ENCODE results near the gene EXOC3L1. TPM values are rescaled to one million over a fixed set of nuclear protein-coding genes. Genes with fewer than 3 reads are reported as not detected.
A peak's percentile ranks its signal among the peaks of the same experiment; 100 is the strongest.

The EXOC3L1 gene
- total RNA-seq, 2 experiments from 2014 or later: not detected

DNA sequence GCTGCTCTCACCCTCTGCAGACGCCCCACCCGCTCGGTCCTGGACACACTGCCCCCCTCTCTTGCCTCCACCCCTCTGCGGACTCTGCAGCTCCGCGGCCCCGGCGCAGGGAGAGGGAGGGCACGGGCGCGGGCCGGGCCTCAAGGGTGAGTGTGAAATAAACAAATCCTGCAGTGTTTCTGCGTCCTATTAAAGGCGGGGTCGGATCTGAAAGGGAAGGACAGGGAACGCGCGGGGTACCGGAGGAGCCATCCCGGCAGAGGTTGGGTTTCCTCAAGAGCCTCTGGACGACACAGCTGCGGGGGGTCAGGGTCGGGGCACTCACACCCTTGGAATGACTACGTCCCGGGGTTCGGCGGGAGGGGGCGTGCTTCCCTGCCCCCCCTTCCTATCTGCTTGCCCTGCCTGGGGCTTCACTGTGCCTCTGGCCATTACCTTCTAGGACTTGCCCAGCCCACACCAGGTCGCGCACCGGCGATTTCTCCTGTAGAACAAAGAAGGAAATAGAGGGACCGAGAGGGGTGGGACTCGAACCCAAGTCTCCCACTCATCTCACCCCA lies 25.9 kb downstream of the EXOC3L1 start:
- Mint-ChIP-seq H3K36me3 (ENCODE audit: low read depth) (peaks cover 10% of the 10 kb centered on the region), H3K27me3 (peaks cover 75% of the 10 kb centered on the region), H3K4me3 (peak overlapping the region; percentile 72), H3K27ac (no peak overlapping the region), H3K4me1 (ENCODE audit: low read depth) (peaks cover 30% of the 10 kb centered on the region), H3K9me3 (no peaks in the 10 kb centered on the region)
- ChIA-PET CTCF (interaction anchor here (0.8 to 2.7 kb wide), 3 partner anchors 9 to 293 kb away, joined by 3 to 12 read pairs (median 5); no protein-coding TSS in a partner anchor), POLR2A (interaction anchor here (2.1 to 5.5 kb wide), 3 partner anchors 9 to 20 kb away, joined by 8 to 51 read pairs (median 16); partner anchors contain the start of gene MATCAP1)
- intact Hi-C loops (cut with DNase I, micrococcal nuclease): loop anchor here in 1 of 2 experiments (2.0 kb wide), 1 partner anchor 19 kb away; the partner anchor contains the start of gene MATCAP1
- TF ChIP-seq CTCF (IDR thresholded peaks at IDR 0.05): no peak
- Histone ChIP-seq H3K4me3 (ENCODE audit: low read length) (peak overlapping the region; percentile 32), H3K27ac (ENCODE audit: low read depth in 1 of 2, low read length in 2 of 2) (no peak overlapping the region), H3K27me3 (ENCODE audit: control insufficient read depth in 1 of 2, insufficient read depth in 2 of 2, low read length in 2 of 2) (peaks cover 62 to 73% of the 10 kb centered on the region in 2 experiments), H3K9me3 (ENCODE audit: control insufficient read depth in 1 of 2, insufficient read depth in 1 of 2, low read length in 2 of 2) (peaks cover 0 to 27% of the 10 kb centered on the region in 2 experiments), H3K4me1 (ENCODE audit: insufficient read depth, low read length) (peaks cover 64% of the 10 kb centered on the region), H3K36me3 (ENCODE audit: insufficient read depth, low read length) (no peaks in the 10 kb centered on the region)
- peak in 1 of 14 experiments; percentile 23 for DNase-seq
- ATAC-seq (ENCODE audit: poor library complexity): no peak

DNA sequence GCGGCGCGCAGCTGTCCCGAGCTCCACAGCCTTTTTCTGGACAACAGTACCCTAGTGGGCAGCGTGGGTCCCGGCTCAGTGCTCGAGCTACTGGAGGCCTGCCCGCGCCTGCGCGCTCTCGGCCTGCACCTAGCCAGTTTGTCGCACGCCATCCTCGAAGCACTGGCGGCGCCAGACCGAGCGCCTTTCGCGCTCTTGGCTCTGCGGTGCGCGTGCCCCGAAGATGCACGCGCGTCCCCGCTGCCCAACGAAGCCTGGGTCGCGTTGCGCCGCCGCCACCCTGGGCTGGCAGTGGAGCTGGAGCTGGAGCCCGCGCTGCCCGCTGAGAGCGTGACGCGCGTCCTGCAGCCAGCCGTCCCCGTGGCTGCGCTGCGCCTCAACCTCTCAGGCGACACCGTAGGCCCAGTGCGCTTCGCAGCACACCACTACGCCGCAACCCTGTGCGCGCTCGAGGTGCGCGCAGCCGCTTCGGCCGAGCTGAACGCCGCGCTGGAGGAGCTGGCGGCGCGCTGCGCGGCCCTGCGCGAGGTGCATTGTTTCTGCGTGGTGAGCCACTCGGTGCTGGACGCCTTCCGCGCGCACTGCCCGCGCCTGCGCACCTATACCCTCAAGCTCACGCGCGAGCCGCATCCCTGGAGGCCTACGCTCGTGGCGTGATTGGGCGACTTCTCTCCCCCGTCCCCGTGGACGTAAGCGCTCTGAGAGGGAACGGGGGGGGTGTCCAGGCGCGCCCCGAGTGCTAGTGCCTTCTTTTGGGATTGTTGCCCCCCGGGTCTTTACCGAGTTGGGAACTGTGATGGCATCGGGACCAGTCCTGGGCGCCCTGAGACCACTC lies 26.6 kb downstream of the EXOC3L1 start:
- ChIA-PET POLR2A (interaction anchor here (0.9 to 5.5 kb wide), 4 partner anchors 8 to 151 kb away, joined by 3 to 51 read pairs (median 12); partner anchors contain the start of gene MATCAP1), CTCF (interaction anchor here (0.8 to 2.7 kb wide), 4 partner anchors 8 to 293 kb away, joined by 3 to 12 read pairs (median 4); no protein-coding TSS in a partner anchor)
- intact Hi-C loops (cut with DNase I, micrococcal nuclease): loop anchor here in 1 of 2 experiments (2.0 kb wide), 1 partner anchor 19 kb away; the partner anchor contains the start of gene MATCAP1
- no peak for TF ChIP-seq CTCF (IDR thresholded peaks at IDR 0.05)
- Mint-ChIP-seq H3K27me3 (peaks cover 68% of the 10 kb centered on the region), H3K4me1 (ENCODE audit: low read depth) (peaks cover 35% of the 10 kb centered on the region), H3K36me3 (ENCODE audit: low read depth) (peaks cover 17% of the 10 kb centered on the region), H3K27ac (no peak overlapping the region), H3K4me3 (peak overlapping the region; percentile 72), H3K9me3 (no peaks in the 10 kb centered on the region)
- ATAC-seq (ENCODE audit: poor library complexity) (peak; percentile 2), DNase-seq (peak in 7 of 14 experiments; percentile 22 to 82 (median 49))
- Histone ChIP-seq H3K4me1 (ENCODE audit: insufficient read depth, low read length) (peaks cover 67% of the 10 kb centered on the region), H3K27ac (ENCODE audit: low read depth in 1 of 2, low read length in 2 of 2) (no peak overlapping the region), H3K27me3 (ENCODE audit: control insufficient read depth in 1 of 2, insufficient read depth in 2 of 2, low read length in 2 of 2) (peaks cover 55 to 66% of the 10 kb centered on the region in 2 experiments), H3K9me3 (ENCODE audit: control insufficient read depth in 1 of 2, insufficient read depth in 1 of 2, low read length in 2 of 2) (peaks cover 0 to 23% of the 10 kb centered on the region in 2 experiments), H3K36me3 (ENCODE audit: insufficient read depth, low read length) (no peaks in the 10 kb centered on the region), H3K4me3 (ENCODE audit: low read length) (peak overlapping the region; percentile 32)

- peak overlapping the region; percentile 75 for H3K4me3 Mint-ChIP-seq
- no peak for TF ChIP-seq CTCF (IDR thresholded peaks at IDR 0.05)
- peak overlapping the region; percentile 32 for H3K4me3 ChIP-seq (ENCODE audit: low read length)
- ATAC-seq (ENCODE audit: poor library complexity): no peak
- H3K4me1 ChIP-seq (ENCODE audit: insufficient read depth, low read length): peaks cover 74% of the 10 kb centered on the region
- H3K27ac Mint-ChIP-seq: no peak overlapping the region
- H3K9me3 ChIP-seq (ENCODE audit: control insufficient read depth in 1 of 2, insufficient read depth in 1 of 2, low read length in 2 of 2): peaks cover 0 to 23% of the 10 kb centered on the region in 2 experiments
- peaks cover 39% of the 10 kb centered on the region for H3K4me1 Mint-ChIP-seq (ENCODE audit: low read depth)
- peaks cover 60% of the 10 kb centered on the region for H3K27me3 Mint-ChIP-seq
- intact Hi-C loops (cut with DNase I, micrococcal nuclease): loop anchor here in 1 of 2 experiments (2.0 kb wide), 1 partner anchor 20 kb away; the partner anchor contains the start of gene MATCAP1
- no peaks in the 10 kb centered on the region for H3K36me3 ChIP-seq (ENCODE audit: insufficient read depth, low read length)
- peaks cover 20% of the 10 kb centered on the region for H3K36me3 Mint-ChIP-seq (ENCODE audit: low read depth)
- H3K9me3 Mint-ChIP-seq: no peaks in the 10 kb centered on the region
- peaks cover 50 to 59% of the 10 kb centered on the region in 2 experiments for H3K27me3 ChIP-seq (ENCODE audit: control insufficient read depth in 1 of 2, insufficient read depth in 2 of 2, low read length in 2 of 2)
- CTCF ChIA-PET: interaction anchor here (0.6 to 4.0 kb wide), 5 partner anchors 7 to 288 kb away, joined by 3 to 20 read pairs (median 5); no protein-coding TSS in a partner anchor
- POLR2A ChIA-PET: interaction anchor here (0.9 to 5.5 kb wide), 5 partner anchors 12 to 150 kb away, joined by 3 to 51 read pairs (median 3); partner anchors contain the start of genes FHOD1 and MATCAP1
- no peak for DNase-seq
- H3K27ac ChIP-seq (ENCODE audit: low read depth in 1 of 2, low read length in 2 of 2): no peak overlapping the region
These were observed 27.3 kb downstream of the EXOC3L1 start for GRCh38 chr16:67162506-67163163.
